Stomach (tissue), 4 donors: ENCODE results near the gene PDIA4.

ENCODE experiments used
- CTCF ChIP-seq, 7 experiments: fragments of 450-650 bp in 4 of 7; fragments of 200-600 bp in 3 of 7; sonication (generic) in 3 of 7; IDR thresholded peaks; one replicate each; pipeline ENCODE4 v1.5.1; 2016 to 2019; ENCODE audit warnings: antibody characterized with exemption in 7 of 7, control low read depth in 2 of 7, mild to moderate bottlenecking in 1 of 7
- POLR2A ChIP-seq, 4 donors: fragments of 450-650 bp; IDR thresholded peaks; one replicate each; pipeline ENCODE4 v1.6.1; 2016; ENCODE audit warnings: antibody characterized with exemption in 4 of 4, control low read depth in 2 of 4, mild to moderate bottlenecking in 1 of 4, moderate library complexity in 1 of 4
- POLR2AphosphoS5 ChIP-seq, 3 donors: sonication (generic); formaldehyde crosslinking; IDR thresholded peaks; one replicate each; pipeline ENCODE4 v1.6.1; 2016; ENCODE audit warnings: antibody characterized with exemption in 3 of 3

GRCh38 chr7:149048805-149049204 is 20.5 kb upstream of the PDIA4 start:
- TF ChIP-seq CTCF (IDR thresholded peaks at IDR 0.05) (no peak), POLR2AphosphoS5 (IDR thresholded peaks at IDR 0.05) (no peak), POLR2A (IDR thresholded peaks at IDR 0.05) (no peak)
